Astrocyte (in vitro differentiated cells and primary cell): ENCODE results near the gene AMBN.

Experiments used
- EZH2 ChIP-seq: IDR thresholded peaks from 2 replicates; pipeline ENCODE4 v1.6.1; 2012; ENCODE audit warnings: mild to moderate bottlenecking, low read length, inconsistent platforms; ENCODE audit not compliant: insufficient read depth
- TF ChIP-seq, protein P1 (sequence below): IDR thresholded peaks from 2 replicates; pipeline ENCODE4 v1.5.1; 2011; ENCODE audit warnings: low read depth, mild to moderate bottlenecking, inconsistent platforms, low read length, moderate library complexity; ENCODE audit not compliant: insufficient read depth

DNA sequence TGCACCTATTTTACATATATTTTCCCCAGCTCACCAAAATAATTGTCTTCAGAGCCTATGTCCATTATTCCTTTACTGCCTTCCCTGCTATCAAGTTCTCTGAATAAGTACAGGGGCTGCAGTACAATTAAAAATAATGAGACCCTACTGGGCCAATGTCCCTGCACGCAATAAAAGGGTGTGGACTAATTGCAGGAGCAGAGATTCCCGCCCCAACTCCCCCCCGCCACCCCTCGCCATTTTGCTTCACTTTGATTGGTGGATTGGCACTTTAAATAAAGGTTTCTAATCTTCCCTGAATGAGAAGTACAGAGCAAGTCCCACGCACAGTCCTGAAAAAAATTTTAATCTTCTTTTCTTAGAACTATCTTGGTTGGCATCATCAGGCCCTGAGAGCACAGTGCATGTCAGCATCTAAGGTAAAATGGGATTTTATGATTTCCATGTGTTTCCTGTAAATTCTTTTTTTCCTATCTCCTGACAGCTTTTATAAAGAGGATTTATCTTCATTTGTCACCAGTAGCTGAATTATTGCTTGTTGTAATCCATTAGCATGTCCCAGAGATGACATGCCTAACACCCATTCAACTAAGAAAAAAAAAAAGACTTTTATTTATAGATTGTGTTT, at the start of gene AMBN:
- TF ChIP-seq, protein P1, sequence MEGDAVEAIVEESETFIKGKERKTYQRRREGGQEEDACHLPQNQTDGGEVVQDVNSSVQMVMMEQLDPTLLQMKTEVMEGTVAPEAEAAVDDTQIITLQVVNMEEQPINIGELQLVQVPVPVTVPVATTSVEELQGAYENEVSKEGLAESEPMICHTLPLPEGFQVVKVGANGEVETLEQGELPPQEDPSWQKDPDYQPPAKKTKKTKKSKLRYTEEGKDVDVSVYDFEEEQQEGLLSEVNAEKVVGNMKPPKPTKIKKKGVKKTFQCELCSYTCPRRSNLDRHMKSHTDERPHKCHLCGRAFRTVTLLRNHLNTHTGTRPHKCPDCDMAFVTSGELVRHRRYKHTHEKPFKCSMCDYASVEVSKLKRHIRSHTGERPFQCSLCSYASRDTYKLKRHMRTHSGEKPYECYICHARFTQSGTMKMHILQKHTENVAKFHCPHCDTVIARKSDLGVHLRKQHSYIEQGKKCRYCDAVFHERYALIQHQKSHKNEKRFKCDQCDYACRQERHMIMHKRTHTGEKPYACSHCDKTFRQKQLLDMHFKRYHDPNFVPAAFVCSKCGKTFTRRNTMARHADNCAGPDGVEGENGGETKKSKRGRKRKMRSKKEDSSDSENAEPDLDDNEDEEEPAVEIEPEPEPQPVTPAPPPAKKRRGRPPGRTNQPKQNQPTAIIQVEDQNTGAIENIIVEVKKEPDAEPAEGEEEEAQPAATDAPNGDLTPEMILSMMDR = no peak
- no peak for TF ChIP-seq EZH2
